CD4-positive, alpha-beta T cell treated with Interleukin-6 for 4 hours (primary cell): ENCODE results near the gene CYLD.

ENCODE experiments used
- DNase-seq: peaks from one replicate; pipeline ENCODE4 v3.0.0-alpha.2; 2020; ENCODE audit warnings: mixed read lengths

Gene CYLD

GRCh38 chr16:50741781-50742575, at the start of gene CYLD:
CYLD (plus strand) TSS chr16:50742086; CDS start chr16:50749699, 7,613 bp downstream.
- DNase-seq: peak; percentile 100

DNA sequence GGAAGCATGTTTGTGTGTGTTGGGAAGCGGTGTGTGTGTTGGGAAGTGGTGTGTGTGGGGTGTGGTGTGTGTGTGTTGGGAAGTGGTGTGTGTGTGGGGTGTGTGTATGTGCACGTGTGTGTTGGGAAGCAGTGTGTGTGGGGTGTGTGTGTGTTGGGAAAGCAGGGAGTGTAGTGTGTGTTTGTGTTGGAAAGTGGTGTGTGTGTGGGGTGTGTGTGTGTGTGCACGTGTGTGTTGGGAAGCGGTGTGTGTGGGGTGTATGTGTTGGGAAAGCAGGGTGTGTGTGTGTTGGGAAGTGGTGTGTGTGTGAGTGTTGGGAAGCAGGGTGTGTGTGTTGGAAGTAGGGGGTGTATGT, 49.3 kb upstream of the CYLD start:
- no peak for DNase-seq

DNA sequence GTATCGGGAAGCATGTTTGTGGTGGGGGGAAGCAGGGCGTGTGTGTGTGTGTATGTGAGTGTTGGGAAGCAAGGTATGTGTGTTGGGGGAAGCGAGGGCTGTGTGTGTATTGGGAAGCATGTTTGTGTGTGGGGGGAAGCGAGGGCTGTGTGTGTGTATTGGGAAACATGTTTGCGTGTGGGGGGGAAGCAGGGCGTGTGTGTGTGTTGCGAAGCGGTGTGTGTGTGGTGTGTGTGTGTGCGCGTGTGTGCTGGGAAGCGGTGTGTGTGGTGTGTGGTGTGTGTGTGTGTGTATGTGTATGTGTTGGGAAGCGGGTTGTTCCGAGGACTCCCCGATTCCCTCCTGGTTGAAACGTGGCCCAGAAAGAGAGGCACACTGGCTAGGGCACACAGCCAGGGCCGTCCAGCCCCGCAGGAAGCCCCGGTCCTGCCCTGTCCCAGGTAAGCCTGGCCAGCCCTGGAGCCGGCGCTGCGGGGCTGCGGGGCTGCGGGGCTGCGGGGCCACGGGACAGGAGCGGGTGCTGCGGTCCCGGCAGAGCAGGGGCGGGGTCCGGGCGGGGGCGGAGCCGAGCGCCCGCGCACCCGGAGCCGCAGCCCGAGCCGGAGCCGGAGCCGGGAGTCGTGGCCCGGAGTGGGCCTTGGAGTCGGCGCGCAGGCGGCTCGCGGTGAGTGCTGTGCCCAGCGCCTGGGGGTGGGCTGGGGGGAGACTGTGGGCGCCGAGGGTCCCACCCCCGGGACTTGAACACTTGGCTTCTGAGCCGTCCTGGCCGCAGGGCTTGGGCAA, 48.7 kb upstream of the CYLD start, which contains the start of gene NOD2:
Gene NOD2 (plus strand): TSS at position 608 of the 783 bp plus-strand sequence. CDS start 5,890 bp downstream, outside the sequence.
- DNase-seq: peak; percentile 62

DNA sequence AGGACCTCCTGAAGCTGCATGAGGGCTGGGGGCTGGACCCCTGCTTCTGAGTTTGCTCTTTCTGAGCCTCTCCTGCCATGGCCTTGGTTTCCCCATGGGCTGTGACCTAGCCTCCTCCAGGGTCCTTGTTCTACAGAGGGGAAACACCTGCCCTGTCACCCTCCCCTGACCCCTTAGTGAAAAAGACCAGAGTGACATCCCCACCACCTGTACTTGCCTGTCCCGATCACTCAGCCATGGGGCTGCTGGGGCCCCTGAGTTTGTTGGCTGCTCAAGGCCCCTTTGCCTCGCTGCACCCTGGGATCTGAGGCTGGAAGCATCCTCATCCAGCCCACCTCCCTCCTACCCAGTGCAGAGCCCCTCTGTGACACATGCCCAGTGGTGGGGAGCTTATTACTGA, 47.7 kb upstream of the CYLD start:
- DNase-seq: no peak

- no peak for DNase-seq
Observed at GRCh38 chr16:50695017-50696000, 46.6 kb upstream of the CYLD start.

DNA sequence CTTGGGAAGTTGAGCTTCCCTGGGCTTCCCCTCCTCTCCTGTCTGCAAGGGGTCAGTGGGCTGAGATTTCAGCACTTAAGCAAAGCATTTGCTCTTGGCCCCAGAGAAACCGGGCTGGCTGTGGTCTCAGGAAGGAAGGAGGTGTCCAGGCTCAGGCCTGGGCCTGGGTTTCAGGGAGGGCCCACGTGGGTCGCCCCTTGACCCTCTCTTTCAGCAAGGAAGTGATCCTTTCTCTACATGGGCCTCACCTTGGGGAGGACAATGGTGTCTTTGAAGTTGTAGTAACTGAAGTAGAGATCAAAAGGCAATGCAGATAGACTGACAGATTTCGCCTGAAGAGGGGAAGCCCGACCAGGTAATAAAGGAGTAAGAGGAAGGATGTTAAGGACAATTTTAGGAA, 45.8 kb upstream of the CYLD start:
- DNase-seq: no peak

- DNase-seq: peak; percentile 68
Observed at GRCh38 chr16:50696575-50697420, 45.1 kb upstream of the CYLD start.

DNA sequence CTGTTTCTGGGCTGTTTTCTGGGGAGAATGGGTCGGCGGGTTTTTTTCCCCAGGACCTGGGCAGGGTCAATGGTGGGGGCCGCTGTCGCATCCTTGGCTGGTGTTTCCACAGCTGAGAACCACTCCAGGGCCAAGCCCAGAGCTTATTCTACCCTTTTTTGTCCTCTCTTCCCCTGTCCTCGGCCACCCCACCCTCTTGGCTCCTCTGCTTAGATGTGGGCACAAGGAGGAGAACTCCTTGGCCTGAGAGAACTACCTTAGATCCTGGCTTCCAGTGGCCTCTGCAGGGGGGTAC, 44.5 kb upstream of the CYLD start:
- DNase-seq: no peak

DNA sequence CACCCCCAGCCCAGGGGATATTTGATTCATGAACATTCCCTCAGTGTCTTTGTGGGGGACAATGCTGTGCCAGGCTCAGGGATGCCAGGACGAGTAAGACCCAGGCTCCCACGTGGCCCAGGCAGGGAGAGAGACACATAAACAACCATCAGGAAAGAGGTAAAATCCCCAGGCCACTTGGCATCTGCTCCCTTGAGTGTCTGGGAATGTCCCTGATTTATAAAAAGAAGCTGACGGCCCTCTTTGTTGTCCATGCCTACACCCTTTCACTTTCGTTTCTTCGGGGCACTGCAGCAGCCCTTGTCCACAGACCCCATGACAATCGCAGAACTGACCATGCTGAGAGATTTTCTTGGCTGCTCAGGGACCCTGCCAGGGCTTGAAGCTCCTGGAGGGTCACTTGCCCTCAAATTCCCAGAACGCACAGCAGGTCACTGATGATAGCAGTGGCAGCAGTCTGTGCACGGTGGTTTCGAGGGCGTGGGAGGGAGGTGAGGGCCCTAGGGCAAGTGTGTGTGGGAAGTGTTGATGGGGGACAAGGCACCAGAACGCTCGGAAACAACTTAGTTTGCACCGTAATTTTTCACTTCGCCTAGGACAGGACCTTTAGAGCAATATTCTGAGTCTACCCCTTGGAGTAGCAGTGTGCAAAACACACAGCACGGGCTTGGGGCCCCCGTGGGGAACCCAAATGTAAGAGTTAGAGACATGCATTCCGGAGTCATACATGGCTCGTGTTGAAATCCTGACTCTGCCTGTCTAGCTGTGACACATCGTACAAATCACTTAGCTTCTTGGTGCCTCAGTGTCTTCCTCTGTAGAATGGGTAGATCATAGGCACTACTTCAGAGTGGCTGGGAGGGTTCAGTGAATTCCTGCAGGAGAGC, 43.8 kb upstream of the CYLD start:
- peak; percentile 39 for DNase-seq

- peak; percentile 57 for DNase-seq
Observed at GRCh38 chr16:50699326-50700159, 42.3 kb upstream of the CYLD start.

- DNase-seq: no peak
Observed at GRCh38 chr16:50702725-50703124, 39.2 kb upstream of the CYLD start.

DNA sequence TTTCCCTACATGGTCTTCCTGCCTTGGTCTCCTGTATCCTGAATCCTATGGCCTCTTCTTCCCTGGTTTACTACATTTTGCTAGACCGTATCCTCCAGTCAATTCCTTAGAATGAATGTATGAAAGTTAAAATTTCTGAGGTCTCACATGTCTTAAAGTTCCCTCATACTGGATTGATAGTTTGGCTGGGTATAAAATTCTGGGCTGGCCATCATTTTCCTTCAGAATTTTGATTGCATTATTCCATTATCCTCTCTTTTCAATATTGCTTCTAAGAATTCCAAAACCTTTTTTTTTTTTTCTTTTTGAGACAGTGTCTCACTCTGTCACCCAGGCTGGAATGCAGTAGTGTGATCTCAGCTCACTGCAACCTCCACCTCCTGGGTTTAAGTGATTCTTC, 37.6 kb upstream of the CYLD start:
- no peak for DNase-seq

DNA sequence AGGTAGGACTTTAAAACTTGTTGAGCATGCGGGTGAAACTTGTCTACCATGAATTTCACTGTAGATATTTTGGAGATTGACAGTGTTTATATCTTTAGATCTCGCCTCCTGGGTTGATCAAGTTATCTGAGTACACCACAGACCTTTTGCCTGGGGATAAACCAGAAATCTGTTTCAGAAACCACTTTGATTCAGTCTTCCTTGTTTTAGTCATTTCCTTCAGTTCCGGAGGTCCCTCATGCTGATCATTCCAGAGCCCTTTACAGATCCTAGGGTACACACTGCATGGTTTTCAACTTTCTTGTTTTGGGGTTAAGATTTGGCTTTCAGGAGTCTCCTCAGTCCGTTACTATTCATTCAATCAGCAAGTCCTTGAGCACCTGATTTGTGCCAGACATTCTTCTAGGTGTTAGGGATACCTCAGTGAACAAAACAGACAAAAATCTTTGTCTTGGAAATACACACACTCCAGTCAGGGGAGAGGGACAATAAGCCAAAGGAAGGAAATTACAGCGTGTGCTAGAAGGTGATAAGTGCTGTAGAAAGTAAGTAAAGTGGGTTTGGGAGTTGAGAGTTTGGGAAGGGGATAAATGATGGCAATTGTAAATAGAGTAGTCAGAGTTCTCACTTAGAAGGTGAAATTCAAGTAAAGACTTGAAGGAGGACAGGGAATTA, 36.3 kb upstream of the CYLD start:
- DNase-seq: no peak

- DNase-seq: no peak
Observed at GRCh38 chr16:50706250-50706649, 35.6 kb upstream of the CYLD start.

GRCh38 chr16:50708373-50709060, 33.4 kb upstream of the CYLD start:
- DNase-seq: peak; percentile 54

- no peak for DNase-seq
Observed at GRCh38 chr16:50709061-50709684, 32.7 kb upstream of the CYLD start.

GRCh38 chr16:50709980-50710379, 31.9 kb upstream of the CYLD start:
- no peak for DNase-seq

GRCh38 chr16:50711040-50711439, 30.8 kb upstream of the CYLD start:
- DNase-seq: no peak
